ENCODE measurements around the gene RIMS4. TPM values are rescaled to one million over a fixed set of nuclear protein-coding genes. Genes with fewer than 3 reads are reported as not detected.

RIMS4 gene
- total and polyA plus RNA-seq, 9 of the 15 experiments (the other 6 are each of a cell fraction or from before 2014, with no cell fraction given): 0.04 TPM; not detected in 8

GRCh38 chr20:44781118-44781517, 29.2 kb downstream of the RIMS4 start (continued):
- TF ChIP-seq BCLAF1 (IDR thresholded peaks at IDR 0.05; ENCODE audit: borderline replicate concordance in 1 of 2, control insufficient read depth in 1 of 2, low read depth in 2 of 2, low read length in 1 of 2) (no peak), BRF2 (IDR thresholded peaks at IDR 0.05; ENCODE audit: borderline replicate concordance, insufficient read depth, insufficient read length) (no peak), ZNF655 (CRISPR knock-in tag; IDR thresholded peaks at IDR 0.05) (no peak), ZNF699 (CRISPR knock-in tag; IDR thresholded peaks at IDR 0.05; ENCODE audit: insufficient replicate concordance) (no peak), YY1 (IDR thresholded peaks at IDR 0.05; ENCODE audit: borderline replicate concordance in 1 of 3, control insufficient read depth in 1 of 3, extremely low read depth in 1 of 3, insufficient read depth in 3 of 3, insufficient read length in 1 of 3, insufficient replicate concordance in 2 of 3, low read depth in 1 of 3, low read length in 2 of 3) (no peak), MEIS2 (IDR thresholded peaks at IDR 0.05; ENCODE audit: partially characterized antibody) (no peak), ZBTB7A (IDR thresholded peaks at IDR 0.05; ENCODE audit: borderline replicate concordance, control insufficient read depth, low read depth, low read length) (no peak)
